ENCODE measurements around the gene KCNJ1.

Gene KCNJ1

GRCh38 chr11:128901653-128902514, 34.8 kb upstream of the KCNJ1 start:
- H3K4me3 ChIP-seq (ENCODE audit: low read depth, low read length): no peak overlapping the region
- no peak for DNase-seq (ENCODE audit: low read depth)
- TF ChIP-seq CTCF (IDR thresholded peaks at IDR 0.05; ENCODE audit: insufficient read depth, low read depth, low read length, missing control alignments): no peak

GRCh38 chr11:128900468-128900867, 33.4 kb upstream of the KCNJ1 start:
- no peak for TF ChIP-seq CTCF (IDR thresholded peaks at IDR 0.05; ENCODE audit: insufficient read depth, low read depth, low read length, missing control alignments)
- no peak overlapping the region for H3K4me3 ChIP-seq (ENCODE audit: low read depth, low read length)
- no peak for DNase-seq (ENCODE audit: low read depth)

- no peak for TF ChIP-seq CTCF (IDR thresholded peaks at IDR 0.05; ENCODE audit: insufficient read depth, low read depth, low read length, missing control alignments)
- no peak for DNase-seq (ENCODE audit: low read depth)
- no peak overlapping the region for H3K4me3 ChIP-seq (ENCODE audit: low read depth, low read length)
Observed at GRCh38 chr11:128898580-128899344, 31.7 kb upstream of the KCNJ1 start.

GRCh38 chr11:128897826-128898225, 30.7 kb upstream of the KCNJ1 start:
- TF ChIP-seq CTCF (IDR thresholded peaks at IDR 0.05; ENCODE audit: insufficient read depth, low read depth, low read length, missing control alignments): no peak
- DNase-seq (ENCODE audit: low read depth): no peak
- H3K4me3 ChIP-seq (ENCODE audit: low read depth, low read length): no peak overlapping the region

GRCh38 chr11:128896356-128896755, 29.3 kb upstream of the KCNJ1 start:
- H3K4me3 ChIP-seq (ENCODE audit: low read depth, low read length): no peak overlapping the region
- no peak for TF ChIP-seq CTCF (IDR thresholded peaks at IDR 0.05; ENCODE audit: insufficient read depth, low read depth, low read length, missing control alignments)
- no peak for DNase-seq (ENCODE audit: low read depth)

GRCh38 chr11:128895526-128895925, 28.4 kb upstream of the KCNJ1 start:
- no peak for TF ChIP-seq CTCF (IDR thresholded peaks at IDR 0.05; ENCODE audit: insufficient read depth, low read depth, low read length, missing control alignments)
- no peak overlapping the region for H3K4me3 ChIP-seq (ENCODE audit: low read depth, low read length)

More at GRCh38 chr11:128895526-128895925, 28.4 kb upstream of the KCNJ1 start:
- no peak for DNase-seq (ENCODE audit: low read depth)
